Colonic mucosa (tissue), 4 donors: ENCODE measurements around the gene PTBP3. TPM values are rescaled to one million over a fixed set of nuclear protein-coding genes. Genes with fewer than 3 reads are reported as not detected.

Experiments
- DNase-seq: peaks from one replicate; pipeline ENCODE4 v3.0.0-alpha.2; 2020
- H3K27ac ChIP-seq: fragments of 200-600 bp; one replicate; pipeline ENCODE4 v1.8.0; 2021
- H3K27me3 ChIP-seq: fragments of 200-600 bp; one replicate; pipeline ENCODE4 v1.8.0; 2021
- H3K36me3 ChIP-seq: fragments of 200-600 bp; one replicate; pipeline ENCODE4 v1.8.0; 2021
- H3K4me1 ChIP-seq: fragments of 200-600 bp; one replicate; pipeline ENCODE4 v1.8.0; 2021; ENCODE audit warnings: mild to moderate bottlenecking
- H3K4me3 ChIP-seq: fragments of 200-600 bp; one replicate; pipeline ENCODE4 v1.8.0; 2021
- H3K9ac ChIP-seq, 2 donors: one replicate each; pipeline ENCODE4 v1.7.0; 2013; ENCODE audit warnings: control low read depth in 2 of 2, low read depth in 2 of 2, low read length in 2 of 2
- H3K9me3 ChIP-seq: fragments of 200-600 bp; one replicate; pipeline ENCODE4 v1.8.0; 2021
- intact Hi-C: fragments of 100-400 bp; cut with DNase I; formaldehyde crosslinking; loops from one replicate; pipeline ENCODE4 v1.14.1; 2022
- total RNA-seq, 2 donors: library from RNA; stranded (reverse); fragmentation: NEBNext Ultra II Directional in 1 of 2; extraction: Animal tissue kit (Norgen Biotek cat#: 25700) in 1 of 2; gene quantifications; one replicate each; pipeline ENCODE4 v1.2.1, GENCODE V29; 2021
- TF ChIP-seq, protein P1 (sequence below): fragments of 200-600 bp; IDR thresholded peaks from one replicate; pipeline ENCODE4 v1.8.0; 2022; ENCODE audit warnings: antibody characterized with exemption, mild to moderate bottlenecking
- donor health status: healthy.
- donor health status: DM: no; HTN: no; CAD: no.
- donor health status: DM: no; HTN: no; CAD: no.

The PTBP3 gene
- total RNA-seq, 2 donors from 2014 or later = 137 to 168 TPM

DNA sequence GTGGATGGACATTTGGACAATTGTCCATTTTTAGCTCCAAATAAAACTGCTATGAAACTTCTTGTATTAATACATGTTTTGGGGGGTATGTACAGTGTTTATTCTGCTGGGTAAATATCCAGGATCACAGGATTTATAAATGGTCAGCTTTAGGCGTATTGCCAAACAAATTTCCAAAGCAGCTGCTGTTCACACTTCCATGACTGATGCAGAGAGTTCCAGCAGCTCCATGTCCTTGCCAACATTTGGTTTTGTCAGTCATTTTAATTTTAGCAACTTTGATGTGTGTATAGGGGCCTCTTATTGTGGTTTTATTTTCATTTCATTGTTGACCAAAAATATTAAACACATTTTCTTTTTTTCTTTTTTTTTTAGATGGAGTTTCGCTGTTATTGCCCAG, 148.5 kb downstream of the PTBP3 start:
- no peak overlapping the region for H3K9ac ChIP-seq
- intact Hi-C loops = no loop called here
- H3K4me1 ChIP-seq = no peaks in the 10 kb centered on the region
- H3K4me3 ChIP-seq = no peak overlapping the region
- TF ChIP-seq, protein P1, sequence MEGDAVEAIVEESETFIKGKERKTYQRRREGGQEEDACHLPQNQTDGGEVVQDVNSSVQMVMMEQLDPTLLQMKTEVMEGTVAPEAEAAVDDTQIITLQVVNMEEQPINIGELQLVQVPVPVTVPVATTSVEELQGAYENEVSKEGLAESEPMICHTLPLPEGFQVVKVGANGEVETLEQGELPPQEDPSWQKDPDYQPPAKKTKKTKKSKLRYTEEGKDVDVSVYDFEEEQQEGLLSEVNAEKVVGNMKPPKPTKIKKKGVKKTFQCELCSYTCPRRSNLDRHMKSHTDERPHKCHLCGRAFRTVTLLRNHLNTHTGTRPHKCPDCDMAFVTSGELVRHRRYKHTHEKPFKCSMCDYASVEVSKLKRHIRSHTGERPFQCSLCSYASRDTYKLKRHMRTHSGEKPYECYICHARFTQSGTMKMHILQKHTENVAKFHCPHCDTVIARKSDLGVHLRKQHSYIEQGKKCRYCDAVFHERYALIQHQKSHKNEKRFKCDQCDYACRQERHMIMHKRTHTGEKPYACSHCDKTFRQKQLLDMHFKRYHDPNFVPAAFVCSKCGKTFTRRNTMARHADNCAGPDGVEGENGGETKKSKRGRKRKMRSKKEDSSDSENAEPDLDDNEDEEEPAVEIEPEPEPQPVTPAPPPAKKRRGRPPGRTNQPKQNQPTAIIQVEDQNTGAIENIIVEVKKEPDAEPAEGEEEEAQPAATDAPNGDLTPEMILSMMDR = no peak
- H3K36me3 ChIP-seq = no peaks in the 10 kb centered on the region
- no peaks in the 10 kb centered on the region for H3K27me3 ChIP-seq
- no peak for DNase-seq
- no peaks in the 10 kb centered on the region for H3K9me3 ChIP-seq
- H3K27ac ChIP-seq = no peak overlapping the region

DNA sequence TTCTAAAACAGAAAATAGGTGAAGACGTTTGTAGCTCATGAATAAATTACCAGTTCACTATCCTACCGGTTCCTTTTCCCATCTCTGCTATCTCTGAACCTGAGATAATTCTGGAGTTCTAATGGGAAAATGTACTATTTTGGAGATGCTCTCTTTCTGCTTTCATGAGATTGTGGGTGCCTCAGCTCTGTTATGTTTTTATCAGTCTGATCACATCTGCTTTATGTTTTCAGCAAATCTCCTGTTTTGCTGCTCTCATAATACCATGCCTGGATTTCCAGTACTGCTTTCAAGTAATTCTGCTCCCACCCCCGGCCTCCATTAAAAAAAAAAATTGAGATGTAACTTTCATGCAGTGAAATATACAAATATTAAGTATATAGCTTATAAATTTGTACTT, 149.2 kb downstream of the PTBP3 start:
- H3K27me3 ChIP-seq = no peaks in the 10 kb centered on the region
- no peak overlapping the region for H3K27ac ChIP-seq
- no peaks in the 10 kb centered on the region for H3K9me3 ChIP-seq
- TF ChIP-seq, protein P1 = no peak
- H3K4me3 ChIP-seq = no peak overlapping the region
- no peaks in the 10 kb centered on the region for H3K36me3 ChIP-seq
- no peak overlapping the region for H3K9ac ChIP-seq
- intact Hi-C loops = no loop called here
- no peak for DNase-seq
- no peaks in the 10 kb centered on the region for H3K4me1 ChIP-seq

- intact Hi-C loops = no loop called here
- Histone ChIP-seq H3K9ac (no peak overlapping the region), H3K27me3 (no peaks in the 10 kb centered on the region), H3K4me1 (peaks cover 5% of the 10 kb centered on the region), H3K36me3 (no peaks in the 10 kb centered on the region), H3K27ac (no peak overlapping the region), H3K4me3 (no peak overlapping the region), H3K9me3 (no peaks in the 10 kb centered on the region)
- DNase-seq = no peak
- TF ChIP-seq, protein P1 = no peak
Measured at GRCh38 chr9:112180387-112180881, 153.0 kb downstream of the PTBP3 start.

DNA sequence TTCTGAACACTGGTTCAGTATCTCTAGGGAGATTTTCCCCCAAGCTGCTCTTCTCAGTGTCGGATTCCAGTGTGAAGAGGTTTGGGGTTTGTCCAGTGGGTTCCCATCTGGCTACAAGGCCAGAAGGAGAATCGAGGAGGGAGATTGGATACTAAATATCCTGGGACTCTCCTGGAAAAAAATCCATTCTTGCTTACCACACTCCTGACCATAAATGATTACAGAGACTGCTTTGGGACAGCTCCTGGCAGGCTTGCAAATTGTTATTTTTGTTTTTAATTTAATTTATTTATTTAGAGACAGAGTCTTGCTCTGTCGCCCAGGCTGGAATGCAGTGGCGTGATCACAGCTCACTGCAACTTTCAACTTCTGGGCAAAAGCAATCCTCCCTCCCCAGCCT, 153.6 kb downstream of the PTBP3 start:
- Histone ChIP-seq H3K4me3 (no peak overlapping the region), H3K4me1 (peaks cover 5% of the 10 kb centered on the region), H3K27me3 (no peaks in the 10 kb centered on the region), H3K27ac (no peak overlapping the region), H3K36me3 (no peaks in the 10 kb centered on the region), H3K9me3 (no peaks in the 10 kb centered on the region), H3K9ac (no peak overlapping the region)
- TF ChIP-seq, protein P1 = no peak
- intact Hi-C loops = loop anchor here (10.0 kb wide), 1 partner anchor 155 kb away; the partner anchor contains the start of gene PTBP3
- DNase-seq = no peak

DNA sequence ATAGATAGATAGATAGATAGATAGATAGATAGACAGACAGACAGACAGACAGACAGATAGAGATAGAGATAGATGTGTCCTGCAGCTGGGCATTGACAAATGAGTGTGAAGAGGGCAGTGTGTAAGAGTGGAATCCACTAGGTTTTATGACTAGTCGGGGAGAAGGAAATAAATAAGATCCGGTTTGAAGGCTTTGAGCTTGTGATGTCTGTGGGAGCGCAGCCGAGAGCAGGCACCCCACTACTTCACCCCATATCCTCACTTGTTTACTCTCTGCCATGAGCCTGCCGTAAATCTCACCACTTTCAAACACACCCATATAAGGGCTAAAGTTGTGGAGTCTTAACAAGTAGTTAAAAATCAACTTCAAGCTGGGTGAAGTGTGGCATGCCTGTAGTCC, 156.9 kb downstream of the PTBP3 start:
- H3K27me3 ChIP-seq = no peaks in the 10 kb centered on the region
- H3K36me3 ChIP-seq = no peaks in the 10 kb centered on the region
- H3K27ac ChIP-seq = peak overlapping the region; percentile 77
- TF ChIP-seq, protein P1 = no peak
- intact Hi-C loops = loop anchor here (10.0 kb wide), 1 partner anchor 158 kb away; the partner anchor contains the start of gene PTBP3
- no peak overlapping the region for H3K4me3 ChIP-seq
- peak overlapping the region in 1 of 2 donors; percentile 41 for H3K9ac ChIP-seq
- peak; percentile 51 for DNase-seq
- peaks cover 14% of the 10 kb centered on the region for H3K4me1 ChIP-seq
- H3K9me3 ChIP-seq = no peaks in the 10 kb centered on the region
